Epithelial cell of proximal tubule (primary cell): ENCODE data around the gene ATP10B. TPM values are rescaled to one million over a fixed set of nuclear protein-coding genes. Genes with fewer than 3 reads are reported as not detected.

Experiments
- DNase-seq: peaks from one replicate; pipeline ENCODE4 v3.0.0-alpha.2; 2011; ENCODE audit warnings: low read depth
- H3K4me3 ChIP-seq: 2 replicates; pipeline ENCODE4 v1.5.1; 2011; ENCODE audit warnings: low read depth, mild to moderate bottlenecking, low read length
- total RNA-seq: library from RNA; depleted of rRNA; stranded (reverse); fragments of >200 nt; gene quantifications from 2 replicates; pipeline ENCODE4 v1.2.3, GENCODE V29; 2015
- TF ChIP-seq, protein P1 (sequence below): conservative IDR thresholded peaks from 2 replicates; pipeline ENCODE4 v1.5.1; 2012; ENCODE audit warnings: low read depth, mild to moderate bottlenecking, low read length

Gene ATP10B
- total RNA-seq, 1 donor from 2014 or later: 0.06 TPM

DNA sequence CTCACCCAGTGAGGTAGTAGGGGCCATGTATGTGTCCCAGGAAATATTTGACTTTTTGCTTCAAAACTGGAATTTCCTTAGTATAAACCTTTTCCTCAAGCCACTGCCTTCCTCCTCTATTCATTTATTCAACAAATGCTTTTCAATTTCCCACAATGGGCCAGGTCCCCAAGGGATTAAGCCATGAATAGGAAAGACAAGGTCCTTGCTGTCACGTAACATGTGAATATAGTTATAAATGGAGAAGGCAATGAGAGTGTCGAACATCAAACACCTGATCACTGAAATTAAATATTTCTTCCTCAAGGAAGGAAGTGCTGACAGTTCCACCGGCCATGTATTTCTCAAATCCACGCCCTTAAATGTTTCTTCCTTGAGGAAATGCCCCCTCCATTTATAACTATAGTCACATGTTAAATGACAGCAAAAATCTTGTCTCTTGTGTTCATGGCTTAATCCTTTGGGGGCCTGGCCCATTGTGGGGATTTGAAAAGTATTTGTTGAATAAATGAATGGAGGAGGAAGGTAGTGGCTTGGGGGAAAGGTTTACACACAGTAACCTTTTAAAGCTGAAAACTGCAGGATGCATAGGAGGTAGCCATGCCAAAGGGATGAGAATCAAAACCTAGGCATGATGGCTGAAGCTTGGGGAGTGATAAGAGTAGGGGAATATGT is 284.8 kb downstream of the ATP10B start:
- TF ChIP-seq, protein P1, sequence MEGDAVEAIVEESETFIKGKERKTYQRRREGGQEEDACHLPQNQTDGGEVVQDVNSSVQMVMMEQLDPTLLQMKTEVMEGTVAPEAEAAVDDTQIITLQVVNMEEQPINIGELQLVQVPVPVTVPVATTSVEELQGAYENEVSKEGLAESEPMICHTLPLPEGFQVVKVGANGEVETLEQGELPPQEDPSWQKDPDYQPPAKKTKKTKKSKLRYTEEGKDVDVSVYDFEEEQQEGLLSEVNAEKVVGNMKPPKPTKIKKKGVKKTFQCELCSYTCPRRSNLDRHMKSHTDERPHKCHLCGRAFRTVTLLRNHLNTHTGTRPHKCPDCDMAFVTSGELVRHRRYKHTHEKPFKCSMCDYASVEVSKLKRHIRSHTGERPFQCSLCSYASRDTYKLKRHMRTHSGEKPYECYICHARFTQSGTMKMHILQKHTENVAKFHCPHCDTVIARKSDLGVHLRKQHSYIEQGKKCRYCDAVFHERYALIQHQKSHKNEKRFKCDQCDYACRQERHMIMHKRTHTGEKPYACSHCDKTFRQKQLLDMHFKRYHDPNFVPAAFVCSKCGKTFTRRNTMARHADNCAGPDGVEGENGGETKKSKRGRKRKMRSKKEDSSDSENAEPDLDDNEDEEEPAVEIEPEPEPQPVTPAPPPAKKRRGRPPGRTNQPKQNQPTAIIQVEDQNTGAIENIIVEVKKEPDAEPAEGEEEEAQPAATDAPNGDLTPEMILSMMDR: no peak
- no peak overlapping the region for H3K4me3 ChIP-seq
- no peak for DNase-seq

DNA sequence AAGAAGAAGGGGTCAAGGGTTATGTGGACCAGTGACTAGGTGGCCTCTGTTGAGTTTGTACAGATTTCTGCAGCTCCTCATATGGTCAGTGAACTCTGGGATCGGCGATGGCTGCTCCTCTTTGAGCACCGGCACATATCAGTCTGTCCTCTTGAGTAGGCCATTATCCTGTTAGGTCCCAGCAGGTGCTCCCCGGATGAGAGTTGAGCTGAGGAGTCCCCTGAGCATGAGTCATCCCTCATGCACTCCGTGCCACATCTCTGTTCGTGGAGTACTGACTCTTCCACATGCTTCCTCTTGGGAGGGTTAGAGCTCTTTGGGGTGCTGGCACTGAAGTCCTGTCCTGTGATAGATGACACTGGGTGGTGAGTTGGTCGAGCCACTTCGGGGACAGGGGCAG is 286.6 kb downstream of the ATP10B start:
- DNase-seq: no peak
- H3K4me3 ChIP-seq: no peak overlapping the region
- TF ChIP-seq, protein P1: no peak

DNA sequence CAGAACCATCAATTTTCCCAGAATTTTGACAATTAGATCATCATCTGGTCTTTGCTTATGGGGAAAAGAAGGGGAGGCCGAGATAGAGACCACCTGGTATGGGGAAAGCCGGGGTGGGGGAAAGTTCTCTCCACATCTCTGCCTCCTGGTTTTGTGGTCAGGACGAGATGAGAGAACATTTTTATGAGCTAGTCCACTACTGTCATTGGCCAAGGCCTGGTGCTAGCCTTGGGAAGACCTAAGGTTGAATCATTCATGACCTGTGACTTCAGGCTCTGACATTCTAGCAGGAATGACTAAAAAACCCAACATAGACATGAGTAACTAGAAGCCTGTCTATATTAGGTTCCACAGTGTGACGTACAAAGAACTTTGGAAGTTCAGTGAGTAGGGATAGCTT is 295.2 kb downstream of the ATP10B start:
- H3K4me3 ChIP-seq: no peak overlapping the region
- TF ChIP-seq, protein P1: no peak
- DNase-seq: peak; percentile 59

DNA sequence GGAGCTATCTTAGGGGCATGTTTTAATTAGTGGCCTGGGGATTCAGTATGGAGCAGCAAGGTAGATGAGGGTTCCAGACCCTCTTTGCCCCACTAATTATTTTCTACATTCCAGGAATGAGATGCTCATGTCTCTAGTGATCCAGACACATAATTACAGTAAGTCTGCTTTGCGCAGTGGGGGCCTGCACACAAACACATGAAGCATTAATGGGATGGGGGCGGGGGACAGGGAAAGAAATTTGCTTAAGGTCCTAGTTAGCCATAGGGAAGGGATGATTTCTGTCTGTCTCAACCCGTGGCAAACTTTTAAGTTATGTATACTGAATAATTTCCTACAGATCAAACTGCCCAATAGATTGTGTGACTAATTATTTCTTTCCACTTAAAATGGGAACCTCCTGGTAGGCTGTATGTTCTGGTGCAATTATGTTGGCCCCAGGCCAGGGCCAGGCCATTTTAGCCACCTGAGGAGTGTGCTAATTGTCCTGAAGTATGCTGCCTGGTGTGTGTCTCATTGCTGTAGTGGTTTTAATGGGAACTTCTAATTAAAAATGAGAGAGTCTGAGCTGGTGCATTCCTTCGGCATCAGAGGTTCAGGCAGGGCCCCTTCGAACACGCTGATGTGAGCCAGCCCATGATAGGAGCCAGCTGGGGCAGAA is 295.9 kb downstream of the ATP10B start:
- no peak overlapping the region for H3K4me3 ChIP-seq
- DNase-seq: peak; percentile 18

DNA sequence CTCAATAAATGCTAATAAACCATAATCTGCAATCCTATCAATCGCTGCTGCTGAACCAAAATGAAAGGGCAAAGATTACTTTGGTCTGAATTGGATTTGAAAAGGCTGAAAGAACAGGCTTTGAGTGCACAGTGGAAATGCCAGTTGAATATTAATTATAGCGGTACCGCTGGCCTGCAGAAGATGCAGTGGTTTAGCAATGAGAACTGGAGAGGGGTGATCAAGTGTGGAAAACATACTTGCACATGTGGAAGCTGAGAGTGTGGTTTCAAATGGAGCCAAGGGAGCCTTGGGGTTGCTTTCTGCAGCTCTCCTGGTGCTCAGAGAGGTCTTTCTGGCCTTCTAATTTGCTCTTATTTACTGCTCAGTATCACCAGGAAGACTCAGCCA is 296.4 kb downstream of the ATP10B start:
- H3K4me3 ChIP-seq: no peak overlapping the region
- TF ChIP-seq, protein P1: no peak
- no peak for DNase-seq

More for the DNA sequence above, 295.9 kb downstream of the ATP10B start:
- TF ChIP-seq, protein P1: no peak

DNA sequence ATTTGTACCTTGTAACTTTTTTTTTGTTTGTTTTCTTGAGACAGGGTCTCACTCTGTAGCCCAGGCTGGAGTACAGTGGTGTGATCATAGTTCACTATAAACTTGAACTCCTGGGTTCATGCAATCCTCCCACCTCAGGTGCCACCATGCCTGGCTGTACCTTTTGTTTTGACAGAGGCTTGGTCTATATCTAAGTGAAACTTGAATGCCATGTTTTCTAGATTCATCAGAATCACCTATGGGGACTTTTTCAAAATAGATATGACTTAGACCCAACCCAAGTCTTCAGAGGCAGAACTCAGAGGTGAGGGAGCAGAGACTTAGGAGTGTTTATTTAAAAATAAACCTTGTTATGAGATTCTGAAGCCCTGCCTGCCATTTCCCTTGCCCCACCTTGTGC is 301.9 kb downstream of the ATP10B start:
- no peak overlapping the region for H3K4me3 ChIP-seq
- DNase-seq: no peak
- TF ChIP-seq, protein P1: no peak
